GM18907 (cell line): ENCODE results near the gene CTRB1.

Experiments
- ATAC-seq: cut with Tn5 transposase; IDR thresholded peaks from one replicate; pipeline ENCODE4 v1.9.1; 2021; ENCODE audit warnings: mild to moderate bottlenecking, moderate library complexity; ENCODE audit not compliant: unreplicated experiment

CTRB1 gene

GRCh38 chr16:75218256-75219076 lies at the start of gene CTRB1:
CTRB1 (plus strand) TSS chr16:75218988; CDS start chr16:75219008, 20 bp downstream.
- peak; percentile 59 for ATAC-seq

GRCh38 chr16:75169899-75170405 lies 48.8 kb upstream of the CTRB1 start:
- no peak for ATAC-seq

GRCh38 chr16:75172578-75172977 lies 46.2 kb upstream of the CTRB1 start:
- ATAC-seq: no peak

GRCh38 chr16:75175074-75175473 lies 43.7 kb upstream of the CTRB1 start:
- ATAC-seq: no peak

GRCh38 chr16:75176926-75177325 lies 41.9 kb upstream of the CTRB1 start:
- ATAC-seq: no peak

- no peak for ATAC-seq
Measured at GRCh38 chr16:75179208-75179607, 39.6 kb upstream of the CTRB1 start.

GRCh38 chr16:75181630-75182029 lies 37.2 kb upstream of the CTRB1 start:
- no peak for ATAC-seq

- ATAC-seq: no peak
Measured at GRCh38 chr16:75188832-75189477, 29.8 kb upstream of the CTRB1 start.

- no peak for ATAC-seq
Measured at GRCh38 chr16:75189638-75190245, 29.0 kb upstream of the CTRB1 start.

GRCh38 chr16:75192606-75193264 lies 26.1 kb upstream of the CTRB1 start:
- no peak for ATAC-seq

- ATAC-seq: no peak
Measured at GRCh38 chr16:75193265-75193650, 25.5 kb upstream of the CTRB1 start.

- no peak for ATAC-seq
Measured at GRCh38 chr16:75193730-75194444, 24.9 kb upstream of the CTRB1 start.

- no peak for ATAC-seq
Measured at GRCh38 chr16:75195811-75196790, 22.7 kb upstream of the CTRB1 start.

- no peak for ATAC-seq
Measured at GRCh38 chr16:75196836-75197235, 22.0 kb upstream of the CTRB1 start.

- no peak for ATAC-seq
Measured at GRCh38 chr16:75197522-75198134, 21.2 kb upstream of the CTRB1 start.

GRCh38 chr16:75198135-75198600 lies 20.6 kb upstream of the CTRB1 start:
- ATAC-seq: no peak

GRCh38 chr16:75202069-75202590 lies 16.7 kb upstream of the CTRB1 start:
- no peak for ATAC-seq

- no peak for ATAC-seq
Measured at GRCh38 chr16:75203096-75203495, 15.7 kb upstream of the CTRB1 start.
